ENCODE measurements around the gene CFL2.

CFL2 gene

DNA sequence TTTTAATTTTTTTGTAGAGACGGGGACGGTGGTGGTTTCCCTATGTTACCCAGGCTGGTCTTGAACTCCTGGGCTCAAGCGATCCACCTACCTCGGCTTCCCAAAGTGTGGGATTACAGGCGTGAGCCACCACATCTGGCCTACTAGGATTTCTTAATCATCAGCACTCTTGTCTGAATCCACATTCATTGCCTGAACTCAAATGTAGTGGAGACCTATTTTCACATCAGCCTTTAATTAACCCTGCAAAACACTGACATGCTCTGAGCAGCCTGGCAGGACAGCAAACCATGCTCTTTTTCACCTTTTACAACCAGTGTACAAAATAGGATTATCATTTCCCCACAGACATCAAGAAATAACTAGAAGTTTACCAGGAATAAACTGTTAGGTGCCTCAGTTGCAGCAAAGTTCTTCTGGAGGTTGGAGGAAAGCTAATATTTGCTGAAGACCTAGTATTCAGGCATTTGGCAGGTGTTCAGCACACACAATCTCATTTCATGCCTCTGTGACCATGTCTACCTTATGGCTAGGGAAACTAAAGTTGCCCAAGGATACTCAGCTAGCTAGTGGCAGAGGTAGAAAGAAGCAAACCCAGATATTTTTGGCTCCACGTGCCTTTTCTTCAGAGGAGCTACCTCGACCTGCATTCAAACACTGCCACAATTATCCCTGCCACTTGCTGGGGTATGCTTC, 37.7 kb downstream of the CFL2 start:
- no peak for DNase-seq (ENCODE audit: low read depth)

- no peak for DNase-seq (ENCODE audit: low read depth)
These were observed 40.7 kb downstream of the CFL2 start for GRCh38 chr14:34673702-34674101.

GRCh38 chr14:34671716-34672115, 42.7 kb downstream of the CFL2 start:
- DNase-seq (ENCODE audit: low read depth): no peak

DNA sequence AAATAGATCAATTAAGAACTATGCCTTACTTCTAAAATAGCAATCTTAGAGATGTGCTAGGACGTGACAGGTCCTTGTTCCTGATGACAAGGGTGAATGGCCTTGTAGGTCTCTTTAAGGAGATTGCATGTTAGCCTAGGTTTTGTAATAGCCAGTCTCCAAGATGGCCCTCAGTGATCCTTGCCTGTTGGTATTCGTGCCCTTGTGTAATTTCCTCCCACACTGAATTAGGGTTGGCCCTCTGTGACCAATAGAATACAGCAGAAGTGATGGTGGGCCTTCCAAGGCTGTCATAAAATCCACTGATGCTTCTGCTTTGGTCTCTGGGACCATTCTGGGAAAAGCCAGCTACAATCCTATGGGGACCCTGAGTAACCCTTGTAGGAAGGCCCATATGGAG, 46.3 kb downstream of the CFL2 start:
- DNase-seq (ENCODE audit: low read depth): no peak

GRCh38 chr14:34667007-34667406, 47.4 kb downstream of the CFL2 start:
- no peak for DNase-seq (ENCODE audit: low read depth)

DNA sequence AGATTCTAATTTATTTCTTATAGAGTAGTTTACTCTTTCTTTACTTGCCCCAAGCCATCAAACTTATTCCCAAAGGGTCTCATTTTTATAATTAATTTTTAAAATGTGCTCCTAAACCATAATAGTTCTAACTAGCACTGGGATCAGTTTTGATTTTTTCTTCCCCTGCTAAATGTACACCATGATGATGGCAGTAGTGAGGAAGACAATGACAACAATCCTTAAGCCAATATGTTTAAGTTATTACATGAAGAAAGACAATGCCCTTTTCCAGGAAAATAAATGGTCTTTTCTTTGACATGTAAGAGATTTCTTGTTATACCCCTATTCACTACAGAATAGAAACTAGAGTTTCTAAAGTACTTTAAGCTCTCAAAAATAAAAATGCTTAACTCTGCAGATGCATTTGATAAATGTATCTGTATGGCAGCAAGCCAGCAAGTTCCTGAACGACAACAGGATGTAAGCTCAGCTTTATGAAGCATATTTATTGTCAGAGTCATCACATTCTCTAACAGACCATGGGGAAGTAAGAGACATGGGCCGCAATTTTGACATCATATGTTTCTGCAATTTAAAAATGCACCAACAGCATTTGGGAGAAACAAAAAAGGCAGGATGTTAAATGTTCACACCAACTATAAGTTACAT, 48.5 kb downstream of the CFL2 start:
- no peak for DNase-seq (ENCODE audit: low read depth)

GRCh38 chr14:34662561-34663088, 51.8 kb downstream of the CFL2 start:
- DNase-seq (ENCODE audit: low read depth): no peak

- no peak for DNase-seq (ENCODE audit: low read depth)
These were observed 53.6 kb downstream of the CFL2 start for GRCh38 chr14:34660796-34661195.
